Uterus (tissue), 4 donors: ENCODE measurements around the gene NTRK1. TPM values are rescaled to one million over a fixed set of nuclear protein-coding genes. Genes with fewer than 3 reads are reported as not detected.

Experiments used
- DNase-seq, 2 donors: peaks; one replicate each; pipeline ENCODE4 v3.0.0-alpha.2; 2019 to 2020
- H3K27ac ChIP-seq, 2 donors: fragments of 200-600 bp; sonication (generic); 1 replicate in 1 of 2; 2 replicates in 1 of 2; pipeline ENCODE4 v1.5.1; 2016 to 2018
- H3K27me3 ChIP-seq, 2 donors: fragments of 200-600 bp; sonication (generic); one replicate each; pipeline ENCODE4 v1.5.1; 2018 to 2019; ENCODE audit warnings: control low read depth in 1 of 2
- H3K36me3 ChIP-seq, 2 donors: fragments of 200-600 bp; sonication (generic); one replicate each; pipeline ENCODE4 v1.5.1; 2019; ENCODE audit warnings: control low read depth in 1 of 2
- H3K4me1 ChIP-seq, 2 donors: fragments of 200-600 bp; sonication (generic); one replicate each; pipeline ENCODE4 v1.5.1; 2018 to 2019; ENCODE audit warnings: control low read depth in 1 of 2
- H3K4me3 ChIP-seq, 2 donors: fragments of 200-600 bp; sonication (generic); 1 replicate in 1 of 2; 2 replicates in 1 of 2; pipeline ENCODE4 v1.5.1; 2018 to 2019; ENCODE audit warnings: mild to moderate bottlenecking in 1 of 2
- H3K9me3 ChIP-seq, 2 donors: fragments of 200-600 bp; sonication (generic); one replicate each; pipeline ENCODE4 v1.5.1; 2019; ENCODE audit warnings: control low read depth in 1 of 2
- POLR2A ChIP-seq, 2 donors: fragments of 450-650 bp; IDR thresholded peaks; one replicate each; pipeline ENCODE4 v1.6.1; 2016; ENCODE audit warnings: antibody characterized with exemption in 2 of 2, mild to moderate bottlenecking in 1 of 2, moderate library complexity in 1 of 2
- intact Hi-C: fragments of 100-400 bp; cut with DNase I; formaldehyde crosslinking; loops from one replicate; pipeline ENCODE4 v1.15.1; 2023; ENCODE audit warnings: low total_unique reads
- total RNA-seq, 4 donors: library from RNA; depleted of rRNA in 3 of 4; stranded (reverse); fragments of >200 nt in 3 of 4; gene quantifications; one replicate each; pipeline versions ENCODE4 v1.1.0 to v1.2.4, GENCODE V29; 2014 to 2023
- TF ChIP-seq, protein P1 (sequence below), 4 experiments: fragments of 200-600 bp in 2 of 4; fragments of 450-650 bp in 2 of 4; sonication (generic) in 2 of 4; IDR thresholded peaks; one replicate each; pipeline ENCODE4 v1.5.1; 2016 to 2019; ENCODE audit warnings: antibody characterized with exemption in 4 of 4, mild to moderate bottlenecking in 2 of 4, moderate library complexity in 1 of 4
- donor health status: DM: yes; HTN: yes; CAD: no.

The NTRK1 gene
- total RNA-seq, 4 donors from 2014 or later, result 0.35 to 19.2 (median 3.6) TPM

- H3K4me3 ChIP-seq, result no peak overlapping the region
- H3K4me1 ChIP-seq, result peaks cover 0 to 11% of the 10 kb centered on the region in 2 donors
- no peaks in the 10 kb centered on the region for H3K9me3 ChIP-seq
- TF ChIP-seq, protein P1, sequence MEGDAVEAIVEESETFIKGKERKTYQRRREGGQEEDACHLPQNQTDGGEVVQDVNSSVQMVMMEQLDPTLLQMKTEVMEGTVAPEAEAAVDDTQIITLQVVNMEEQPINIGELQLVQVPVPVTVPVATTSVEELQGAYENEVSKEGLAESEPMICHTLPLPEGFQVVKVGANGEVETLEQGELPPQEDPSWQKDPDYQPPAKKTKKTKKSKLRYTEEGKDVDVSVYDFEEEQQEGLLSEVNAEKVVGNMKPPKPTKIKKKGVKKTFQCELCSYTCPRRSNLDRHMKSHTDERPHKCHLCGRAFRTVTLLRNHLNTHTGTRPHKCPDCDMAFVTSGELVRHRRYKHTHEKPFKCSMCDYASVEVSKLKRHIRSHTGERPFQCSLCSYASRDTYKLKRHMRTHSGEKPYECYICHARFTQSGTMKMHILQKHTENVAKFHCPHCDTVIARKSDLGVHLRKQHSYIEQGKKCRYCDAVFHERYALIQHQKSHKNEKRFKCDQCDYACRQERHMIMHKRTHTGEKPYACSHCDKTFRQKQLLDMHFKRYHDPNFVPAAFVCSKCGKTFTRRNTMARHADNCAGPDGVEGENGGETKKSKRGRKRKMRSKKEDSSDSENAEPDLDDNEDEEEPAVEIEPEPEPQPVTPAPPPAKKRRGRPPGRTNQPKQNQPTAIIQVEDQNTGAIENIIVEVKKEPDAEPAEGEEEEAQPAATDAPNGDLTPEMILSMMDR (IDR thresholded peaks at IDR 0.05), result no peak
- no peak for TF ChIP-seq POLR2A (IDR thresholded peaks at IDR 0.05)
- no peaks in the 10 kb centered on the region for H3K36me3 ChIP-seq
- H3K27me3 ChIP-seq, result no peaks in the 10 kb centered on the region
- H3K27ac ChIP-seq, result peak overlapping the region; percentile 42 to 64
- intact Hi-C loops, result no loop called here
- no peak for DNase-seq
Measured at GRCh38 chr1:156900896-156901589, 40.4 kb downstream of the NTRK1 start.

DNA sequence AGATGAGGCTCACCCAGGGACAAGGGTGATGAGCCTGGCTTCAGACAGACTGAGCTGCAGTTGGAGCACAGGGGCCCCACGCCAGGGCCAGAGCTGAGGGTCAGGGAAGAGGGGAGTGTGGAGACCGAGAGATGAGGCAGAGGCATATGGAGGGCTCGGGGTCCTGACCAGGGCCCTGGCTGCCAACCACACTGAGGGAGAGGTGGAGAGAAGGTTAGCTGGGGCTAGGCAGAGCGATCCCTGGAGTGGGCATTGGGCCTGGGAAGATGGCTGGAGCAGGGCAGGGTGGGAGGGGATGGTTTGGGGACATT, 40.9 kb downstream of the NTRK1 start:
- intact Hi-C loops, result no loop called here
- no peak for DNase-seq
- Histone ChIP-seq H3K36me3 (no peaks in the 10 kb centered on the region), H3K27me3 (no peaks in the 10 kb centered on the region), H3K27ac (peak overlapping the region; percentile 42 to 64), H3K4me3 (no peak overlapping the region), H3K4me1 (peaks cover 0 to 9% of the 10 kb centered on the region in 2 donors), H3K9me3 (no peaks in the 10 kb centered on the region)
- TF ChIP-seq, protein P1 (IDR thresholded peaks at IDR 0.05), result no peak
- TF ChIP-seq POLR2A (IDR thresholded peaks at IDR 0.05), result no peak

DNA sequence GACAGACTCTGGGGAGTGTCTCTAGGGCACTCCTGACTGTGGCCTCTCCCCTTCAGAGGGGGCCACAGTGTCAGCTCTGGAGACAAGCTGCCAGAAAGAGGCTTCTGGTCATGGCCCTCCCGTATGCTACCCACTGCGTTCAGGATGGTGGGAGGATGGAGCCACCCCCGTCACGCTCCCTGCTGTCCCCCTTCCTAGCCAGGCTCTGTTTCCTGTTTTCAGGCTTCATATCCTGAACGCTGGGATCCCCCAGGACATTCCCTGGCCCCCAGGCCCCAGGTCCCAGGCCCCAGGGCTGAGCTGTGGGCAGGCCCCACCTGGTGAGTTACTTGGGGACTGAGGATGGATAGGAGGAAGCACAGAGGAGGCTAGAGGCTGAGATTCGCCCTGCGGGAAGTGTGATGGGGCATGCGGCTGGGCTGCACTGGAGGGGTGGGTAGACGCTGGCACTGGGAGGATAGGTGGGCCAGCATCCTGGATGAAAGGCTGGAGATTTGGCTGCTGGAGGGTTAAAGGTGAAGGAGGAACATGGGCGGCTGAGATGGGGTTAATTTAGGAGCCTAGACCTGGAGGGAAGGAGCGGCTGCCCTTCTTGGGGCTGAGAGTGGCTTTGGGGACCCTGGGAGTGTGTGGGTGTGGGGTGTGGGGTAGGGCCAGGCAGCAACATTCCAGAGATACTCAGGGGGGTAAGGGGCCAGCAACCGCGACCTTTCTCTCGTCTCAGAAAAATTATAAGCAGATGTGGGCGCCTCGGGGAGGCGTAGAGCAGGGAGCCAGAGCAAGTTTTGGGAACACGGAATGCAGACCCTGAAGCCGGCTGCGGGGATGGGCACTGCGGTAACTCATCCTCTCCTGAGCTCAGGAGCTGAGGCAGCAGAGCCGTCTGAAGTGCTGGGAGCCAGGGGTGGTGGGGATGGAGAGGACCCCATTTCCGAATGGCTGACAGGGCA, 41.6 kb downstream of the NTRK1 start:
- Histone ChIP-seq H3K36me3 (no peaks in the 10 kb centered on the region), H3K4me3 (no peak overlapping the region), H3K27me3 (no peaks in the 10 kb centered on the region), H3K27ac (peak overlapping the region; percentile 42 to 64), H3K9me3 (no peaks in the 10 kb centered on the region), H3K4me1 (peaks cover 0 to 5% of the 10 kb centered on the region in 2 donors)
- TF ChIP-seq, protein P1 (IDR thresholded peaks at IDR 0.05), result no peak
- TF ChIP-seq POLR2A (IDR thresholded peaks at IDR 0.05), result no peak
- intact Hi-C loops, result no loop called here
- DNase-seq, result no peak

DNA sequence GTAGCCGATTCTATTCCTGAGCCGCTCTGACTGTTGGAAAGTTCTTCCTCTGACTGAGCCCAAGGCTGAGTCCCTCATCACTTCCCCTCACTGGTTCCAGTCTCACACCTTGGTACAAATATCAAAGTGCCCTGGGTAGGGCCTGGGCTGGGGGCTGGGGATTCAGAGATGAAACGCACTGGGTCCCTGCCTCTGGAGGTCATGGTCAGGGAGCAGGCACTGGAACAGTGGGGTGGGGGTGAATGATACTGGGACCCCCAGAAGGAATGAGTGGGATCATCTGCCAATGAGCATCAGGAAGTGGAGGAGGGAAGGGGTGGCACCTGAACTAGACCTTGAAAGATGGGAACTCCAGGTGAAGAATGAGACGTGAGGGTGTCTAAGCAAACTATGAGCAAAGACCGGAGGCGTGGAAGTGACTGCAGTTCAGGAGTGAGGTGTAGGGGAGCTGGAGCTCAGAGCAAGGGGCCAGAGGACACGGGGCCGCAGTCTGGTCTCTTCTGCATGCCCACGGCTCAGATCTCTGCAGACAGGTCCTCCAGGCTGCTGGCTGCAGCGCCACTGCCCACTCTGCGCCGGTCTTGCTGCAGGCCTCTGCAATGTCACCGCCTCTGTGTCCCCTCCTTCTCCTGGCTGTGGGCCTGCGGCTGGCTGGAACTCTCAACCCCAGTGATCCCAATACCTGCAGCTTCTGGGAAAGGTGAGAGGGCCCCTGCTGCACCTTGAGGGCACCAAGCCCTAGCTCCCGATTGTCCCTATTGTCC, 42.8 kb downstream of the NTRK1 start:
- Histone ChIP-seq H3K27me3 (no peaks in the 10 kb centered on the region), H3K4me3 (no peak overlapping the region), H3K4me1 (peaks cover 0 to 5% of the 10 kb centered on the region in 2 donors), H3K27ac (peak overlapping the region in 1 of 2 donors; percentile 64), H3K36me3 (no peaks in the 10 kb centered on the region), H3K9me3 (no peaks in the 10 kb centered on the region)
- intact Hi-C loops, result no loop called here
- no peak for DNase-seq
- no peak for TF ChIP-seq POLR2A (IDR thresholded peaks at IDR 0.05)
- TF ChIP-seq, protein P1 (IDR thresholded peaks at IDR 0.05), result no peak
